Body of pancreas (tissue), 4 donors: ENCODE measurements around the gene OTOGL.

Experiments used
- POLR2A ChIP-seq, 3 donors: fragments of 450-650 bp; IDR thresholded peaks; one replicate each; pipeline ENCODE4 v1.6.1; 2016; ENCODE audit warnings: antibody characterized with exemption in 3 of 3, mild to moderate bottlenecking in 2 of 3
- TF ChIP-seq, protein P1 (sequence below), 7 experiments: fragments of 450-650 bp in 4 of 7; fragments of 200-600 bp in 3 of 7; sonication (generic) in 3 of 7; IDR thresholded peaks; one replicate each; pipeline ENCODE4 v1.5.1; 2016 to 2019; ENCODE audit warnings: antibody characterized with exemption in 7 of 7

DNA sequence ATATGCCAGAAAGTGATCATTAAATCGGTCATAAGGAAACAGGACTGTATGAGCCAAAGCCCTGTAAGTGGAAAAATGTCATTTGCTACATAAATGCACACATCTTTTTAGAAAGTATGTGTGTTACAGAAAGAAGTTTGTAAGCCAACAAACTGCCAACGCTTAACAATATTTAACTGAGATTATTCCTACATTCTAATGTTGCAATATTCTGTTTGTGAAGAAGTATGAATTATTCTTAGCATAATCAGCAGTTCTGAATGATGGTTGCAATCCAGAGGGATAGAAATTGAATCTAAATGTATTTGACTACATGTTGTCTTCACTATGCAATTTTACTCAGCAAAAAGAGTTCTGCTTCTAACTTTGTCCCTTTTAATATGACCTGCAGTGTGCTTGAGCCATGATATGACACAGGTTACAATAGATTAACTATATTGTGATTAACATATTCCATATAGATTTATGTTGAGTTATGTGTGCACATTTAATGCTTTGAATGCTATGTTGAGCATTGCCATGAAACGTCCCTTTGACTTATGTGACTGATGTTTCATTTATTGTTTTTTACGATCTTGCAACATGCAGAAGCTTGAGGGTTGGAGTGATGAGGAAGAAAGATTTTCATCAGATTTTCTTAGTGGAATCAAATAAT is 277.9 kb downstream of the OTOGL start:
- TF ChIP-seq, protein P1, sequence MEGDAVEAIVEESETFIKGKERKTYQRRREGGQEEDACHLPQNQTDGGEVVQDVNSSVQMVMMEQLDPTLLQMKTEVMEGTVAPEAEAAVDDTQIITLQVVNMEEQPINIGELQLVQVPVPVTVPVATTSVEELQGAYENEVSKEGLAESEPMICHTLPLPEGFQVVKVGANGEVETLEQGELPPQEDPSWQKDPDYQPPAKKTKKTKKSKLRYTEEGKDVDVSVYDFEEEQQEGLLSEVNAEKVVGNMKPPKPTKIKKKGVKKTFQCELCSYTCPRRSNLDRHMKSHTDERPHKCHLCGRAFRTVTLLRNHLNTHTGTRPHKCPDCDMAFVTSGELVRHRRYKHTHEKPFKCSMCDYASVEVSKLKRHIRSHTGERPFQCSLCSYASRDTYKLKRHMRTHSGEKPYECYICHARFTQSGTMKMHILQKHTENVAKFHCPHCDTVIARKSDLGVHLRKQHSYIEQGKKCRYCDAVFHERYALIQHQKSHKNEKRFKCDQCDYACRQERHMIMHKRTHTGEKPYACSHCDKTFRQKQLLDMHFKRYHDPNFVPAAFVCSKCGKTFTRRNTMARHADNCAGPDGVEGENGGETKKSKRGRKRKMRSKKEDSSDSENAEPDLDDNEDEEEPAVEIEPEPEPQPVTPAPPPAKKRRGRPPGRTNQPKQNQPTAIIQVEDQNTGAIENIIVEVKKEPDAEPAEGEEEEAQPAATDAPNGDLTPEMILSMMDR (IDR thresholded peaks at IDR 0.05) = no peak
- no peak for TF ChIP-seq POLR2A (IDR thresholded peaks at IDR 0.05)
